GM19351 (cell line): ENCODE data around the gene AUH.

Source experiments
- ATAC-seq: cut with Tn5 transposase; IDR thresholded peaks from one replicate; pipeline ENCODE4 v1.9.1; 2021; ENCODE audit warnings: mild to moderate bottlenecking, moderate library complexity; ENCODE audit not compliant: unreplicated experiment

AUH gene

DNA sequence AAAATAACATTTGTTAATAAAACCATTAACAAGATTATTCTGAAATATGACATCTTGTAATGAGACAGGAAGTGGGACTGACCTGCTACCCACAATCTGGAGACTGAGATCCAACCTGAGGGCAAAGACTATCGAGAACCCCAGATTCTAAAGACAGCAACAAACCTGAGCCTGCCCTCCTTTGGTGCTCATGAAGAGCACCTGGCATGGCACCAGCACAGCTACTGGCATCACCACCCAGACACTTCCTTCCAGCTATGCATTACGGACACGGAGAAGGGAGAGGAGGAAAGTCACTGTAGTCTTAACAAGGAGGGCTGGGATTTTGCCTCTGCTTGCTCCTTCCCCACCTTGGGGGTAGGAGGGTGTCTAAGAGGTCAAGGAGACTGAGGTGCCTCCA, 105.5 kb downstream of the AUH start:
- no peak for ATAC-seq

DNA sequence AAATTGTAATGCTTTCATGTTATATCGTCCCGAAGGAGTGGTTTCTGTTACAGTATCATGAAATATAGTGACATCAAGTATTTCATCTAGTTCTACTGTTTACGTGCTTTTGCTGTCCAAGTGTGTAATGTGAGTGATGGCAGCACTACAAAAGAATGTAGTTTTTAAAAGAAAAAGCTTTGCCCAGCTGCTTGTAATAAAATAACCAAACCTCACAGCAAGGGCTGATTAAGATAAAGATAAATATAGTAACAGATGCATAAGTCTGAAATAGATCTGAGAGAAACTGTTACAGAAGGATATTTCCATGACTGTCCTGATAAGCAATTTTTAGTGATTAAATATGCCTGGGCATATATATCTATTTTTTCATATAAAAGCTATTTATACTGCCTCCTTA, 106.4 kb downstream of the AUH start:
- ATAC-seq = no peak

DNA sequence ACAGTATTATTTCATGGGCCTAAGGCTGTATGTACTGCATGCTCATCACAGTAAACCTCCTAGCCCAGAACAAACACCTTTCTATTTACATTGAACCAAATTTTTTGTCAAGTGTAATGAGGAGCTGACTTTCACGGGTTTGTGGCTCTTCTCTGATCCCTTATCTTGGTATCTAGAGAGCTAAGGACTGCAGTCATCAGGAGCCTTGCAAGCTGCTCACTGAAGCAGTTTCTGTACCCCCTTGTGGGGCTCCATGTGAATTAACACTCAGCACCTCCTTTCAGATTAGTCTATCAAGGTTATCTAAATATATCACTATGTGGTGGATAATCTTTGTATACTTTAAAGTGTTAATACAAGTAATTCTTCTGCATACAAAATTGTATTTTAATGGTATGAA, 108.2 kb downstream of the AUH start:
- no peak for ATAC-seq

DNA sequence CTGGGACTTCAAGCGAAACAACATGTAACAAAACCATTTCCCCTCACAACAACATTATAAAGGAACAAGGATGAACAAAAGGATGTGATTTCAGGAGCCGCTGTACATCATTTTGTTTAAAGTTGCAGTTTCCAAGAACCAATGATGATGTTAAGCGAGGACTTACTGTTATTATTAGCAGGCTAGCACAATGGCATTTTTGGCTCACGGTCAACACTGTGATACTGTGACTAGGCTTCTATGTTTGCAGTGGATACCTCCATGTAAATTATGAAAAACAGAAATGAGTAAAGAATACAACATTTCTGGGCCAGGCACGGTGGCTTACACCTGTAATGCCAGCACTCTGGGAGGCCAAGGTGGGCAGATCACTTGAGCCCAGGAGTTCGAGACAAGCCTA, 113.0 kb downstream of the AUH start:
- ATAC-seq = no peak

DNA sequence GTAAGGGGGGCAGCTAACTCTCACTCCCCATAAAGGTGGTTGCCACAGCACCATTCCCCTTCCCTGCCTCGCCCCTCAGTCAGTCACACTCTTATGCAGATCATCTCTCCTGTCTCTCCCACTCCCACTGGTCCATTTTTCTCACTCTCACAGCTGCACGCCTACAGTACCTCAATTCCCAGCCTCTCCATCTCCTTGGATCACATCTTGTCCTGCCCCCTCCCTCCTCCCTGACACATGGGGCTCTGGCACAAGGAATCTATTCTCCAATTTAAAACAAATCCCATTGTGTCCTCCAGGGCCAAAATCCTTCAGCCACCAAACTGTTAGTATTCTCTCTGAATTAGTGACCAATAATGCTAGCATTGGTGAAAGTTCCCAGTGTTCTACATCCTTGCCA, 114.4 kb downstream of the AUH start:
- no peak for ATAC-seq

DNA sequence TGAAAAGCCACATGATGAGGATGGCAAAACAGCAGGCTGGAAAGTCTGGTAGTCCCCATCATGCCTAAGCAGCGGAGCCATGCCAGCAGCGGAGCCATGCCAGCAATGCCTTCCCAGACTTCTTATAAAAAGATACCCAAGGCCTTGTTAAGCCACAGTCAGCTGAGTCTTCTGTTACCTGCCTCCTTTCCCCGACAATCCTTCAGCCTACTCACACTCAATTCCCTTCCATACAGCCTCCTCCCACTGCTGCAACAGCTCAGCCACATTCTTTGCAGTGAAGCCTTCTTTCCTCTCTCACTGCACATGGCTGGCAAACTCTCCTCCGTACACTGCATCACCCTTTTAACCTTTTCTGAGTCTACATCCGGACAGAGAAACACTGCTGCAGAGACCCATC, 114.9 kb downstream of the AUH start:
- no peak for ATAC-seq

DNA sequence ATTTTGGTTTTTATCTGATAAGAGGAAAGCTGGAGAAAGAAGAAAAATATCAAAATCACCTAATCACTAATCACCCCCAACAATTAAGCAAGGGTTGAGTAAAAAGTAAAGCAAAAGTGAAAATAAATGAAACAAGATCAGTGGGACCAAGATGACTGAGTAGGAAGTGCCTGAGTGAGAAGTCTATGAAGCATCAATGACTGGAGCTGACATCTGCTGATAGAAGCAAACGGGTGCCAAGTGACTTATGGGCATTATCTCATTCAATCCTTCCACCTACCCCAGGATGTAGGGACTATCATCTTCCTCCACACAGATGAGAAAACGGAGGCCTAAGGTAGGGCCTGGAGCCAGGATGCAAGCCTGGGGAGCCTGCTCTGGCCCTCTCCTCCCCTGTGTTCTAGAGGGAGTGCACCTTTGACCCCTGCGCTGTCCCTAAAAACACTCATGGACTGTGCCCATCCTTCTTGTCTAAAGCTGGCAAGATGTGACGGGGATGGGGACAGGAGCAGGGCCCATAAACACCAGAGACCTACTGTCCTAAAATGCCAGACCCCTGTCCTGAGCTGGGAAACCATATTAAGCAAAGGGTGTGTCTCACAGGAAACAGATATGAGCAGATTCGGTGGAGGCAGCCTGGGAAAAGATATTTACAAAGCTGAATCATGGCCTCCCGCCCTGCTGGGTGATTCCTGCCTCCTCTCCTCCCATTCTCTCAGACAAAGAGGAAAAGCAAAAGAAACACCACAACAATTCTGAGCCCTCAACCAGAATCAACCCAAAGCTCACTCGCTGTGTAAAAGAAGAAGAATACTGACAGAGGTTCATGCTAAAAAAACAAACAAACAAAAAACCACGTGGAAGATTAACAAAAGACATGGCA, 116.0 kb downstream of the AUH start:
- no peak for ATAC-seq

DNA sequence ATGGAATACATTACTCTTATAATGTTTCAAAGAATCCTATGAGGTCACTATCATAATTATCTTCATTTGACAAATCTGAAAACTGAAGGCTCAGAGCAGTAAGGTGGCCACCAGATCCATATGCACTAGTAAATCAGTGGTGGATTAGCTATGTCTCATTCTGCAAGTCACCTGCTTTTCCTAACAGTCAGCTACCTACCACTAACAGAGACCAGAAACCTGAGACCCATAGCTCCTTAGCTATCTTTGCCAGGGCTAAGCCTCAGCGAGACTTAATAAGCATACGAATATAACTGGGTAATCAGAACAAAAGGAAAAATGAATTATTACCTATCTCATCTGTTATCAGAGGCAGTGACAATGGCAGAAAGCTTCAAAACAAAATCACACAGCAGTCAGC, 118.7 kb downstream of the AUH start:
- ATAC-seq = no peak

DNA sequence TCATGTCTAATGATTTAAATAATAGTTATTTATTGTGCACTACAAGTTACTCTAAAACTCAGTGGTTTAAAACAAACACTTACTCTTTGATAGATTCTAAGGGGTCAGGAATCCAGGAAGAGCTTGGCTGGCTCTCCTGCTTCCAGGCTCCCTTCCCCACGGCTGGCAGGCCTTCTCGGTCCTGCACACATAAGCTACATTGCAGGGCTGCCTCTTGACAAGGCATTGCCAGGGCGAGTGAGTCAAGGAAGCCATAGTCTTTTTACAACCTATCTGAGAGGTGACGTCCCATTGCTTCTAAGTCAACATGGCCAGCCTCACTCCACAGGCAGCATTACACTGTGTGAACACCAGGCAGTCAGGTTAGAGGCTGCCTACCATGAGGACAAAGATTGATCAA, 119.8 kb downstream of the AUH start:
- no peak for ATAC-seq

DNA sequence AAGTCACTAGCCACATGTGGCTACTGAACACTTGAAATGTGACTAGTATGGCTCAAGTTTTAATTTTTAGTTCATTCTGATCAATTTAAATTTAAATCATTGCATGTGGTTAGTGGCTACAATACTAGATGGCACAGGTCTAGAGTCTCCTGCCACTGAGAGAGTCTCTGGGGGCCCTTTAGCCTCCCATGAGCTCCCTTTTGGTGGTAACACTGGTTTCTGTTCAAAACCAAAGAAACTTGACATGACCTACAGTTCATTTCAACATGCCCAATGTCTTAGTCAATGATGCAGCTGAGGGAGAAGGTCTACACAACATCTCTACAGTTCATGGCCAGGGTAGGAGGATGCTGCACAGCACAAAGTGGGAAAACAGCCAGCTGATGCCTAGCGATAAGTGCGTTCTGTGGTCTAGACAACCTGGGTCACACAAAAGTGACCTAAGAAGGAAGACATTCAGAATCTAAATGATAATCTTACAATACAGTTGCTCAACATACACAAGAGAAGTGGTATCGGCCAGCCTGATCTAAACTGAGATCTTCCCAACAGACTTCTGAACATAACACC, 121.0 kb downstream of the AUH start:
- no peak for ATAC-seq

DNA sequence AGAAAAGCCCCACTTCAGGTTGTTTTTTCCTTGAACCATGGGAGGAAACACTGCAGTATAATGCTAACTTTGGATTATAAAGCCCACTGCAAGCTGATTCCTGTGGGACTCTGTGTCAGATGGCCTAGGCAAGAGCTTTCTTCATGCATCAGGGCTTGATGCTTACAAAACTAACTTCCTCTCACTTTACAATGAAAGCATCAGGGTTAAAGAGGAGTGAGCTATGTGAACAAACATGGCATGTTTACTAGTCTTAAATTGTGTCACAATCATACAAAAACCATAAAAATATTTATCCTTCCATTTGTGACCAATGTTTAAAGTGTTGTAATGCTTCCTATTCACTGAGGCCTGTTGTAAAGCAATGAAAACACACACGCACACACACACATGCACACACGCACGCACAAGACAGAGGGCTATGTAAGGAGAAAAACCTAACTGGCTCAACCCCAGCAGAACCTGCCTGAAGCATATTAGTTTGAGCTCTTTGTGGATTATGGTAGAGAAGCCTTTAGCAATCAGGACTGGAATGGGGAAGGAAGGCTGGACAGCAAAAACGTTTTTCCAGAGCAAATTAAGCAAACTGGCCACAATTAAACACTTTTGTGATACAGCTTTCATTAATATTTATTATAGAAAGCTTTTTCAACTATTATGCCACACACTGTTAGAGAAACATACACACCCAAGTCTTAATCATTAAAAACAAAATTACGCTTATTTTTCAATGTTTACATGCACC, 122.2 kb downstream of the AUH start:
- ATAC-seq = no peak

DNA sequence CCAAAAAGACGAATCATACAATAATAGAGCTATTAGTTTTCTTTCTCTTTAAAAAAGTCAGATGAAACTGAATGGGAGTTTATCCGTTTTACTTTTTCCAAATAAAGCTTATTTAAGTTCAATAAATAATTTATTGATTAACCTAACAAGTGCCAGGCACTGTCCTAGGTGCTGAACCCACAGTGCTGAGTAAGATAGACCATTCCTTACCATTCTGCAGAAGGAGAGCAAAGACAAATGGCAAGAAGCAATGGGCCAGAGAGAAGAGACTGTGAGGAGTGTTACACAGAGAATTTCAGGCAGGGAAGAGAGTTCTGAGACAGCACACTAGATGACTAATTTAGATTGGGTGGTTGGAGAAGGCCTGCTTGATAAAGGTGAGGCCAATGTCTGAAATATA, 127.2 kb downstream of the AUH start:
- ATAC-seq = no peak

DNA sequence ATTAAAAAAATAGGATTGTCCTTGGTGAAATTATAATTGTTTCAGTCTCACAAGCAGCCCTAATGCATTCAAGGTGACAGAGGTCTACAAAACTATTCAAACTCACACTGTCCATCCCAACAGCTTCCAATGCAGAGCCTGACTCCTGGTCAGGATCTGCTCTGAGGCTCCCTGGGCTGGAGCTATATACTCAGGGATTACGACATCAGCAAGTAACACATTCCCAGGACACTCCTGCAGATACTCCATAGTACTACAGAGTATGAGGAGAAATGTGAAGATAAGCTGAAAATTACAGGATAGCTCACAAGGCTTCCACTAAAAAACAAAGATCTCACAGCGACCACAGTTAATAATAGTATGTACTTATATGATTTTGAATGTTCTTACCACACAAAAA, 130.1 kb downstream of the AUH start:
- ATAC-seq = no peak

DNA sequence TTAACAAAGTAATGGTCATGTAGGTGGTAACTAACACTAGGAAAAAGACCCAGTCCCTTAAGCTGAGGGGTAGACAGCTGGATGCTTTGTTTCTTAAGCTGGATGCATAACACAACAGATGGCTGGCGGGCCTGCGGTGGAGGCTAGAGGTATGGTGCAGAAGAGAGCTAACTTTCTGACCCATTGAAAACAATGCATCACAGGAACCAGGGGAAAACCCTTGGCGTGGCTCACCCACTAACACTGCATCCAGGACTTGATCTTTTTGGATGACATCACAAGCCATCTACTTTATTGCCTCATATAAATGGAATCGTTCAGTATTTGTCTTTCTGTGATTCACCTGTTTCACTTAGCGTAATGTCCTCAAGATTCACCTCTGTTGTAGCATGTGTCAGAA, 138.7 kb downstream of the AUH start:
- ATAC-seq = no peak

DNA sequence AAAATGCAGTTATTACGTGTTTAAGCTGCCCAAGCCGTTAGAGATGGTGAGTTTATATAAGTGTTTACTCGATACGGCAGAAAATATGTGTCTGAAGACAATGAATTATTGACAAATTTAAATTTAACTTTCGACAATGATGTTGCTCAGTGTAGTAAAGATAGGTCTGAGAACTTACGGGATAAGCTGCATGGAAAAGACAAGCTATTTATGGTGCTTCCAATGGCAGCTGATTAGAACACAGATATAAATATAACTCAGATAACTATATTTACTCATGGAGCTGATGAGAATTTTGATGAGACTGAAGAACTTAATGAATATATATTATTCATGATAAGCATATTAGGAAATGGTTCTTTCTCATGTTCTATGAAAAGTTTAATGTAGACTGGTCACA, 139.3 kb downstream of the AUH start:
- no peak for ATAC-seq

DNA sequence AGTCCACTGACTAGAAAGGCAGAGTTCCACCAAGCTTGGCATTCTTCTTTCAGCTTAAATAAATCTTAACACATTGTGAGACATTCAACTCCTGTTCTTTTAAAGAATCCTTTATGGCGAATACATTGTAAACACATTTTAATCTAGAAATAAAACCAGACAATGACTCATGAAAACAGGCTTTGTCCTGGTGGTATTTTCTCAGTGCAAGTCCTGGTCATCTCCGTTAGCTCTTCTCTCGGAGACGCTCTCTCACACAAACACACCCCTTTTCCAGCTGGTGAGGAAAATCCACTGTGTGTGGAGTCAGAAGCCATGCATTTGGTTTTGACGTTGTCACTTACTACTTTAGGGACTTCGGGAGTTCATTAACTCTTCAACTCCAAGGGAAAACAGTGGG, 140.4 kb downstream of the AUH start:
- ATAC-seq = no peak

DNA sequence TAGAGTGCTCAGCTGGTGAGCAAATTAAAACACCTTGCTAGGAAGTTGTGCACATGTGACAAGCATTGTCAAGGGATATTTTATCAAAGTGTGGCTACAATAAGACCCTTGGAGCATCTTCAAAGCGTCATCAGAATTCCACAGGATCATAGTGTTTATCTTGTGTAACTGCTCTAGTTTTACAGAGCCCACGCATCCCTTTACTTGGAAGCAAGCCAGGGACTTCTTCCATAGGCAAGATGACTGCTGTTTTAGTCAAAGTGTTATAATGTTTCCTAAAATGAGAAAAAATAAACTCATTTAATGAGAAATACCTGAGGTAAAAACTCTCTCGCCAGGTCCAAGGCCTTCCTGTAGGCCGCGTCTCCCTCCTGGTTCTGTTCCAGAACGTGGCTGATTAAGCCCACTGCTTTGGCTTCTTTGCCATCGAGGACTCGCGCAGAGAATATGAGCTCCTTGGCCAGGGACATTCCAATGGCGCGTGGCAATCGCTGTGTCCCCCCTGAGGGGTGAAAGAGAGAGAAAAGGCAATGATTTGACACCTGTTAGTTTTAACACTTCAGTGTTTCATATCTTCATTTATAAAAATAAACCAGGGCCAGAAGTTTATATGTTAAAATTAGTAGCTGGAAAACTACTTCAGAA, 141.1 kb downstream of the AUH start:
- no peak for ATAC-seq

DNA sequence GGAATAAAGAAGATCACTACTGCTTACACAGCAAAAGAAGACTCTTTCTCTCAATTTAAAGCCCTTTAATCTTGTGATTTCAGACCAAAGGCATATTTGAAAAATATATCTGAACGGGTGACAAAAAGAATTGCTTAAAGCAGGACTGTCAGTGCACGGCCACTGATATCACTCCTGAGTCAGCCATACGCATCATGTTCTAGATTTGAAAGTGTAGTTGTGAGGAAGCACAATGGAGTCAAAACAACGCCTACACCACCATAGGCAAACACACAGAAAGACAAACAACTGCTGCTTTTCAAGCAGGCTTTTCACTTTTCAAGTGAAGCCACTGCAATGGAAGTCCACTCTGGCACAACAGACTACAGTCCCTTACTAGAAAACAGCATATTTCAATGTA, 141.7 kb downstream of the AUH start:
- ATAC-seq = no peak

DNA sequence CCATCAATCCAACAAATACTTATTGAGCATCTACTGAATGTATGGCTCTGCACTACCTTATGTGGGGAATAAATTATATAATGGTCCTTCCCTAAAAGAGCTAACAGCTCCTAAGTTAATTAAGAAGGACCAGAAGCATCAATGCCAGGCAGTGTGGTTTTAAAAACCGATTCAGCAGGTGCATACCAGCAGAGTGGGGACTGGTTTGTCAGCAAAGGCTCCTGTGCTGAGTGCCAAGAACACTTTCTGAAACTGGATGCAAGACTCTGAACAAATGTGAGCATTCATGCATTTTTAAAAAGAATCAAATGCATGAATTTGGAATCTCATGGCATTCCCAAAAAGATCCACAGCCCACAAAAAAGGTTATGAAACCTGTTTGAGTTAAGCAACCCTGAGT, 142.2 kb downstream of the AUH start:
- no peak for ATAC-seq

DNA sequence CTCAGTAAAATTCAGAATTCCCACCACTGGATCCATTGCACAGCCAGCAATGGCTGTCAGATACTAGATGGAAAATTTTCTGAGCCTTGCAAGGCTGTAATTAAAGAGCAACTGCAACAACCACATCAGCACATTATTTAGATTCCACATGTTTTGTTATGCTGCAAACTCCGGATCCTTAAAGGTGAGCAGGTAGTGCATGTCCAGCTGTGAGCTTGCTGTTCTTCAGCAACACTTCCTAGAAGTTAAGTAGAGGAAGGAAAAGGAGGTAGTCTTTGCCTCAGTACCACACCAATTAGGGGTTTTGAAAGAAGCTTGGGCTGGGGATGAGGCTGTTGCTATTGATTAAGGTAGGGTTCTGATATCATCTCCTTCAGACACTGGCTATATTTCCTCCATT, 144.3 kb downstream of the AUH start:
- no peak for ATAC-seq

DNA sequence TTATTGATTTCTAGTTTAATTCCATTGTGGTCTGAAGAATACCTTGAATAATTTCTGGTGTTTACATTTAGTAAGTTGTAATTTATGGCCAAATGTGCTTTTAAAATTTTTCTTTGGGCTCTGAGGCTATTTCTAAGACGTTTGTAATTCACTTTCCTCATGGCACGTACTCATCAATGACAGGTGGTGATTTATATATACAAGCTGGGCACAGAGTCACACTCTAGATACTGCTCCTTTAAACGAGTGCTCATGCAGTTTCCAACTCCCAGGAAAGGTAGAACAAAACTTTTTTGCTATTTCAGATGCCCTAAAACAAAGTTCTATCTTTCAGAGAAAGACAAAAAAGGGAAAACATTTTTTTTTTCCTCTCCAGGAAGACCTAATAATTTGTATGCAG, 146.9 kb downstream of the AUH start:
- ATAC-seq = no peak

DNA sequence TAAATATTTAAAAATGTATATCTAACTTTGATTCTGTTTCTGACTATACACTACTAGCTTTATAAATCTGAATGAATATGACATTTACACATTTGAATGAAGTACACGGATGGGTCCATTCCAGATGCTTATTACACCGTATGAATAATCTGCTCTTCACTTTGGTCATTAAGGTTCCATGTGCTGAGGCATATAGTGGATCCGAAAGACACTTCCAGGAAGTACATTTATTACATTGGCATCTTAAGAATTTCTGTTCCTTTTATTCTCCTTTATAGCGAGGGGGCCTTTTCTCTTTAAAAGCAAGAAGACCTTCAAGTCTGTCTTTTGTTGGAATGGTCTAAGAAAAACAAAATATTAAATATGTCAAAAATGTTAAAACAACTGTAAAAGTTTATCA, 147.6 kb downstream of the AUH start:
- ATAC-seq = no peak
